ENCODE measurements around the gene LDLRAP1.
"Not testable (repeated sequence)": the region's sequence is repeated elsewhere in the genome, so short reads cannot be mapped to it uniquely, and the experiment has no call there.

The LDLRAP1 gene

DNA sequence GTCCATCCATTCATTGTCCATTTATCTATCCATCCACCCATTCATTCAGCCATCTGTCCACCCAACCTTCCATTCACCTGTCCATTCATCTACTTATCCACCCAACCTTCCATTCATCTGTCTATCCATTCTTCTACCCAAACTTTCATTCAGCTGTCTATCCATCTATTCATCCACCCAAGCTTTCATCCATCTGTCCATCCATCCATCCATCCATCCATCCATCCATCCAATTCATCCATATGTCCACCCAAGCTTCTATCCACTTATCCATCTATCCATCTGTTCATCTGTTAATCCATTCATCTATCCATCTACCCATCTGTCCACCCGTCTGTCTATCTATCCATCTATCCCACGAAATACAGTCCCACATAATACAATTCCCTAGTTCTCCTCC lies 51.6 kb downstream of the LDLRAP1 start:
- no peak for DNase-seq (ENCODE audit: low read depth in 2 of 2)
- no peak overlapping the region for H3K4me3 ChIP-seq (replicated peaks in 1 of 2; ENCODE audit: low read depth in 2 of 2, low read length in 2 of 2)
- TF ChIP-seq, protein P1, sequence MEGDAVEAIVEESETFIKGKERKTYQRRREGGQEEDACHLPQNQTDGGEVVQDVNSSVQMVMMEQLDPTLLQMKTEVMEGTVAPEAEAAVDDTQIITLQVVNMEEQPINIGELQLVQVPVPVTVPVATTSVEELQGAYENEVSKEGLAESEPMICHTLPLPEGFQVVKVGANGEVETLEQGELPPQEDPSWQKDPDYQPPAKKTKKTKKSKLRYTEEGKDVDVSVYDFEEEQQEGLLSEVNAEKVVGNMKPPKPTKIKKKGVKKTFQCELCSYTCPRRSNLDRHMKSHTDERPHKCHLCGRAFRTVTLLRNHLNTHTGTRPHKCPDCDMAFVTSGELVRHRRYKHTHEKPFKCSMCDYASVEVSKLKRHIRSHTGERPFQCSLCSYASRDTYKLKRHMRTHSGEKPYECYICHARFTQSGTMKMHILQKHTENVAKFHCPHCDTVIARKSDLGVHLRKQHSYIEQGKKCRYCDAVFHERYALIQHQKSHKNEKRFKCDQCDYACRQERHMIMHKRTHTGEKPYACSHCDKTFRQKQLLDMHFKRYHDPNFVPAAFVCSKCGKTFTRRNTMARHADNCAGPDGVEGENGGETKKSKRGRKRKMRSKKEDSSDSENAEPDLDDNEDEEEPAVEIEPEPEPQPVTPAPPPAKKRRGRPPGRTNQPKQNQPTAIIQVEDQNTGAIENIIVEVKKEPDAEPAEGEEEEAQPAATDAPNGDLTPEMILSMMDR (IDR thresholded peaks at IDR 0.05; ENCODE audit: low read depth, low read length): no peak

GRCh38 chr1:25596641-25597040 lies 53.2 kb downstream of the LDLRAP1 start:
- H3K4me3 ChIP-seq (replicated peaks in 1 of 2; ENCODE audit: low read depth in 2 of 2, low read length in 2 of 2); DNase-seq (ENCODE audit: low read depth in 2 of 2): not testable (repeated sequence)

- DNase-seq (ENCODE audit: low read depth in 2 of 2): no peak
- H3K4me3 ChIP-seq (replicated peaks in 1 of 2; ENCODE audit: low read depth in 2 of 2, low read length in 2 of 2): no peak overlapping the region
- TF ChIP-seq, protein P1 (IDR thresholded peaks at IDR 0.05; ENCODE audit: low read depth, low read length): no peak
Observed at GRCh38 chr1:25598879-25599278, 55.5 kb downstream of the LDLRAP1 start.

GRCh38 chr1:25599969-25600610 lies 56.7 kb downstream of the LDLRAP1 start:
- no peak for DNase-seq (ENCODE audit: low read depth in 2 of 2)
- H3K4me3 ChIP-seq (replicated peaks in 1 of 2; ENCODE audit: low read depth in 2 of 2, low read length in 2 of 2): no peak overlapping the region
- TF ChIP-seq, protein P1 (IDR thresholded peaks at IDR 0.05; ENCODE audit: low read depth, low read length): no peak

DNA sequence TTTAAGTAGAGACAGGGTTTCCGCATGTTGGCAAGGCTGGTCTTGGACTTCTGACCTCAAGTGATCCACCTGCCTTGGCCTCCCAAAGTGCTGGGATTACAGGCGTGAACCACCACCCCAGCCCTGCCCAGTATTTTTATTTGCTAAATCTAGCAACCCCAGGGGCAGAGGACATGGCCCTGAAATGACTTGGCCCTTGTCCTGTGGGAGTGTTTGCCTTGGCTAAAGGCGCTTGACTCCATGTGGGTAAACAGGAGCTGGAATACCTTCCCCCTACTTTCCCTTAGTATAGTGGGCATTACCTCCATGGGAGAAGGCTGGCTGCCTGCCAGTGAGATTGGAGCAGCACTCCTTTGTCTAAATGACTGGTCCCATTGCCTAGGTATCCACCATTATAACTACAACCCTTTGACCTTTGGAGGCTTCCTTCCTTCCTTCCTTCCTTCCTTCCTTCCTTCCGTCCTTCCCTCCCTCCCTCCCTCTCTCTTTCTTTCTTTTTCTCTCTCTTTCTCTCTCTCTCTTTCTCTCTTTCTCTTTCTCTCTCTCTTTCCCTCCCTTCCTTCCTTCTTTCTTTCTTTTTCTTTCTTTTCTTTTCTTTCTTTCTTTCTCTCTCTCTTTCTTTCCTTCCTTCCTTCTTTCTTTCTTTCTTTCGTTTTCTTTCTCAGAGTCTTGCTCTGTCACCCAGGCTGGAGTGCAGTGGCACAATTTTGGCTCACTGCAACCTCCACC lies 57.7 kb downstream of the LDLRAP1 start:
- DNase-seq (ENCODE audit: low read depth in 2 of 2); H3K4me3 ChIP-seq (replicated peaks in 1 of 2; ENCODE audit: low read depth in 2 of 2, low read length in 2 of 2): not testable (repeated sequence)

DNA sequence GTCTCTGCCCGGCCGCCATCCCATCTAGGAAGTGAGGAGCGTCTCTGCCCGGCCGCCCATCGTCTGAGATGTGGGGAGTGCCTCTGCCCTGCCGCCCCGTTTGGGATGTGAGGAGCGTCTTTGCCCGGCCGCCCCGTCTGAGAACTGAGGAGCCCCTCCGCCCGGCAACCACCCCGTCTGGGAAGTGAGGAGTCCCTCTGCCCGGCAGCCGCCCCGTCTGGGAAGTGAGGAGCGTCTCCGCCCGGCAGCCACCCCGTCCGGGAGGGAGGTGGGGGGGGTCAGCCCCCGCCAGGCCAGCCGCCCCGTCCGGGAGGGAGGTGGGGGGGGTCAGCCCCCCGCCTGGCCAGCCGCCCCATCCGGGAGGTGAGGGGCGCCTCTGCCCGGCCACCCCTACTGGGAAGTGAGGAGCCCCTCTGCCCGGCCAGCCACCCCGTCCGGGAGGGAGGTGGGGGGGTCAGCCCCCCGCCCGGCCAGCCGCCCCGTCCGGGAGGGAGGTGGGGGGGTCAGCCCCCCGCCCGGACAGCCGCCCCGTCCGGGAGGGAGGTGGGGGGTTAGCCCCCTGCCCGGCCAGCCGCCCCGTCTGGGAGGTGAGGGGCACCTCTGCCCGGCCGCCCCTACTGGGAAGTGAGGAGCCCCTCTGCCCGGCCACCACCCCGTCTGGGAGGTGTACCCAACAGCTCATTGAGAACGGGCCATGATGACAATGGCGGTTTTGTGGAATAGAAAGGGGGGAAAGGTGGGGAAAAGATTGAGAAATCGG lies 60.6 kb downstream of the LDLRAP1 start:
- not testable (repeated sequence) for DNase-seq (ENCODE audit: low read depth in 2 of 2); H3K4me3 ChIP-seq (replicated peaks in 1 of 2; ENCODE audit: low read depth in 2 of 2, low read length in 2 of 2)

DNA sequence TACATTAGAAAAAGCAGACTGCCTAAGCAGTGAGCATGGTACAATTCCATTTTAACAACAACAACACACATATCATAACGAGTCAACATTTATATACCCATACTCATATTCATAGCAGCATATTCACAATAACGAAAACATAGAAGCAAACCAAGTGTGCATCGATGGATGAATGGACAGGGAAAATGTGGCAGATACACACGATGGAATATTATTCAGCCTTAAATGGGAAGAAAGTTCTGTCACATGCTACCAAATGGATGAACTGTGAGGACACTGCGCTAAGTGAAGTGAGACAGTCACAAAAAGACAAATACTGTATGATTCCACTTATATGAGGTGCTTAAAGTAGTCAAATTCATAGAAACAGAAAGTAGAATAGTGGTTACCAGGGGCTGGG lies 63.7 kb downstream of the LDLRAP1 start:
- DNase-seq (ENCODE audit: low read depth in 2 of 2): no peak
- TF ChIP-seq, protein P1 (IDR thresholded peaks at IDR 0.05; ENCODE audit: low read depth, low read length): no peak
- H3K4me3 ChIP-seq (replicated peaks in 1 of 2; ENCODE audit: low read depth in 2 of 2, low read length in 2 of 2): no peak overlapping the region

DNA sequence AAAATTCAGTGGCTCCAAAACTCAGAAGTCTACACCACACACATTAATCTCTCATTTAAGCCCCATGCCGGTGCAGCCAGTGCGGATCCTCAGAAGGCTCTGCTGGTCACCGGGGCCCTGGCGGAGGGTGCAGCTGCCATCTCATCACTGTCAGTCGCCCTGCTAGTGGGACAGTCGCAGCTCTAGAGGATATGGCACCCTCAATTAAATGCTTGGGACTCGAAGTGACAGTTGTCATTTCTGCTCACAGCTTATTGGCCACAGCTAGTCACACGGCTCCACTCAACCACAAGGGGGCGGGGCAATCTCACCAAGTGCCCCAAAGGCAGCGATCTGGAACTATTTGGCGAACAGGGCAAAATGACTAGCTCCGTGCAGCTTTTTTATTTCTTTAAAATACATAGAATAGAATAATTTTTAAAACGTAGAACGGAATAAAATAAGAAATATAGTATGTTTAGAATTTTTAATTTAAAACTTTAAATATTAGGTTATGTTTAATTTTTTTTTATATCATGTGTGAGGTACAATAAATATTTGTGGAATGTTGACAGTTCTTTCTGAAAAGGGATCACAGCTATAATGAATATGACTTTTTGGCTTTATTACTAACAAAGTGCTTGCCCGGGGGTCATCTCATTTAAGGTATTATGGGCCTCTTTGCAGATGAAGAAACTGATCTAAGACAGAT lies 65.2 kb downstream of the LDLRAP1 start:
- H3K4me3 ChIP-seq (replicated peaks in 1 of 2; ENCODE audit: low read depth in 2 of 2, low read length in 2 of 2): peak overlapping the region in 1 of 2 donors; percentile 11
- TF ChIP-seq, protein P1 (IDR thresholded peaks at IDR 0.05; ENCODE audit: low read depth, low read length): peak; percentile 64
- peak; percentile 77 to 79 for DNase-seq (ENCODE audit: low read depth in 2 of 2)

All from cardiac fibroblast (primary cell).